HG02943 (cell line): ENCODE results near the gene GPC5.
"Not testable (repeated sequence)": the region's sequence is repeated elsewhere in the genome, so short reads cannot be mapped to it uniquely, and the experiment has no call there.

Experiments
- ATAC-seq: cut with Tn5 transposase; IDR thresholded peaks from one replicate; pipeline ENCODE4 v1.9.1; 2021; ENCODE audit warnings: mild to moderate bottlenecking, low read depth, moderate library complexity; ENCODE audit not compliant: unreplicated experiment

Gene GPC5

DNA sequence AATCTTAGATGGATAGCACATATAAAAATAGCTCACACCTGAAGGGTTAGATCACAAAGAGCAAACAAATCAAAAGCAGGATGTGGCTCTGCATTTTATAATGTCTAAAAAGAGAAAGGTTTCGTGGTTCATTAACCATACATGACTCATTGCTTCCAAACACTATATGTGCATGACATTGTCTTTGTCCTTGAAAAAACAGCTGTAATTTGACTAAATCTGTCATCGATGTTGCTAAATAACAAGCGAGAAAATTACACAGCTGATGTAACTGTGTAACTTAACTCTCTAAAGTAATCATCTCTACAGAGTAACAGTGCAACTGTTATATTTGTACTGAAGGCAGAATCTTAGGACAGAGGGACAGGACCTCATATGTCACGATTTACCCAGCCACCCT, 1445.1 kb downstream of the GPC5 start:
- ATAC-seq, result no peak

GRCh38 chr13:92849381-92849780, 1451.0 kb downstream of the GPC5 start:
- ATAC-seq, result no peak

GRCh38 chr13:92864584-92865284, 1466.3 kb downstream of the GPC5 start:
- ATAC-seq, result no peak

DNA sequence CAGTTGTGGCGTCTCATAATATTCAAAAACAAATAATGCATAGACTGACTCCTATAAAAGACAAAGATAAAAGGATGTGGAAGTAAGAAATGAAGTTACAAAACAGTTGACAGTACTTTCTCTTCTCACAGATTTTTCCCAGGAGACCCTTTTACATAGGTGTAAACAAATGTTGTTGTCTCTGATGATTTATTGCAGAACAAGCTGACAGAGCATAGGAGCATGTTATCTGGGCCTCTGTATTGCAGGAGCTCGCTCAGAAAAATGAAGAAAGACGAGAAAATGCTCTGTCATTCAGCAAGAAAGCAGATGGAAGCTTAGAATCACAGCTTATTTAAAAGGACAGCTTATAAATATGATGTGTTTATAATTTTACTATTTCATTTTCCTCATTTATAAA, 1474.6 kb downstream of the GPC5 start:
- ATAC-seq, result no peak

- ATAC-seq, result no peak
Observed at GRCh38 chr13:92886535-92887077, 1488.2 kb downstream of the GPC5 start.

DNA sequence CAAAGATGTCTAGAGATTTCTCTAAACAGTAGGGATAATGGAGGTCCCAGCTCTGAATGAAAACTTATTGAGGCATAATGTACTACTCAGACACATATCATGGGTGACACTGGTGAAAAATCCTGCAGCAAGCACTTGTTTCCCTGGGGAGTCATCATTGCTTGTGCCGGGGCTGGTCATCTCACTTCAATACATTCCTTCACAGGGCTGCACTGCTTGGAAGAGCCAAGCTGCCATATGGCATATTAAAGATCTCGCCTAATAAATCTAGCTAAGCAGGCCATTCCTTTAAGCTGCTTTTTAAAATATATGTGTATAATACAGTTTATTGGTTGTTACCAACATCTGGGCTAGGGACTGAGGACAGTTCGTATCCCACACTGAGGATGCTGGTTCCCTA, 1496.0 kb downstream of the GPC5 start:
- ATAC-seq, result no peak

GRCh38 chr13:92896842-92897241, 1498.4 kb downstream of the GPC5 start:
- no peak for ATAC-seq

- ATAC-seq, result not testable (repeated sequence)
Observed at GRCh38 chr13:92898946-92899345, 1500.5 kb downstream of the GPC5 start.

GRCh38 chr13:92900446-92900845, 1502.0 kb downstream of the GPC5 start:
- ATAC-seq, result no peak

DNA sequence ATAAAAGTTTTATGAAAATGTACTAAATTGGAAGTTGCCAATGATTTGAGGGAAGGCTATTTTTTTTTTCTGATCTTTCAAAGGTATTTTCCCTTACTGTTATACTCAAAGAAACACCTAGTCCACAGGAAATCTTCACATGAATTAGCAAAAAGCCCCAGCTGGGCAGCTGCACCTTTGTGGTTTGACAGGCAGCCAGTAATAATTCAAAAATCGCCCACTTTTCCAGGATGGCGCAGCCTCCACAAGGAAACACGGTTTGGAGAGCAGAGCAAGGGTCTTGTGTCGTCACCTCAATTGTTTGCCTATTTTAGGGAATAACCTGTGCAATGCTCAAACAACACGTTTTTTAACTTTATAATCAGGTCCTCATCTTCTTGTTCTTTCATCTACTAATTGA, 1503.3 kb downstream of the GPC5 start:
- no peak for ATAC-seq

DNA sequence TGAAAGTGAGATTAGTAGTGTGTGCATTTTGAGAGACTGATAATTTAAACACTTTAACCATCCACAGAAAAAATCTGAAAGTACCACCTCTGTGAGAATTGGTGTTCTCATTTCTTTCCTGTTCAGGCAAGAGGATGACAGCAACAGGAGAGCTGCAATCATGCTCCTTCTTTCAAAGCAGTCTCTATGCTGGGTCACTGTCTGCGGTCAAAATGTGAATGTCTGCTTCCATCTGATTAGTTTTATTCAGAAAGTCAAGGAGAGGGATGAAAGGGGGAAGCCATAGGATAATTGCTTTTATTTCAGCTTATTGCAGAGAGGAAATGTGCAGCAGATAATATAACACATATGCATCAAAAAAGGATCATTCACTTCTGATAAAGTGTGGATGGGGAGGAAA, 1514.2 kb downstream of the GPC5 start:
- ATAC-seq, result no peak

DNA sequence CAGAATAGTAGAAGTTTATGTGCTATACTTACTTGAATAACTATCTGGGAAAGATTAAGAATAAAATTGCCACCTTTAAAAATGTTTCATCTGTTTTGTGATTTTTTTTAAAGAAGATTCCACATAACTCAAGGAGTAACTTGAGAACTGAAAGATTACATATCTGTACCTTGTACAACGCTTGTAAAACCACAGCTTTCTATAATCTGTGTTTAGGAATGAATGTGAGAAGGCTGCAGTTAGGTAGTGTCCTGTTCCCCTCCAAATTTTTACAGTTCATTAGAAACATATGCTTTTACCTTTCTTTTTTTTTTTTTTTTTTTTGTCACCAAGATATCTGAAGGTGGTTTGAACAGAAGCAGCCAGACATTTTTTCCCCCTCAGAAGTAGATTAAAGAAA, 1515.4 kb downstream of the GPC5 start:
- ATAC-seq, result no peak
